HepG2 (cell line): ENCODE data around the gene METTL22. TPM values are rescaled to one million over a fixed set of nuclear protein-coding genes. Genes with fewer than 3 reads are reported as not detected.

Experiments used
- HDAC1 ChIP-seq: sonication (generic); formaldehyde crosslinking; IDR thresholded peaks from 2 replicates; pipeline ENCODE4 v1.5.1; 2020; ENCODE audit warnings: mild to moderate bottlenecking, missing genetic modification reagents
- HDAC6 ChIP-seq: fragments of 200-600 bp; sonication (generic); IDR thresholded peaks from 2 replicates; pipeline ENCODE4 v1.7.0; 2017; ENCODE audit warnings: mild to moderate bottlenecking, antibody characterized with exemption, low read length, low read depth
- IKZF4 ChIP-seq: sonication (generic); formaldehyde crosslinking; IDR thresholded peaks from 2 replicates; pipeline ENCODE4 v1.5.1; 2020; ENCODE audit warnings: borderline replicate concordance, mild to moderate bottlenecking, low read depth, missing genetic modification reagents; ENCODE audit errors: not compliant biosample characterization
- JARID2 ChIP-seq: sonication (generic); formaldehyde crosslinking; IDR thresholded peaks from 2 replicates; pipeline ENCODE4 v1.8.1; 2023; ENCODE audit warnings: missing genetic modification reagents, inconsistent platforms; ENCODE audit not compliant: insufficient replicate concordance
- JDP2 ChIP-seq: sonication (generic); formaldehyde crosslinking; IDR thresholded peaks from 2 replicates; pipeline ENCODE4 v1.8.1; 2022; ENCODE audit warnings: missing genetic modification reagents, borderline replicate concordance
- KMT2A ChIP-seq: sonication (generic); formaldehyde crosslinking; IDR thresholded peaks from 2 replicates; pipeline ENCODE4 v1.4.0; 2020; ENCODE audit warnings: missing genetic modification reagents
- MAFK ChIP-seq, 2 experiments: IDR thresholded peaks in 1 of 2; conservative IDR thresholded peaks in 1 of 2; 2 replicates each; pipeline ENCODE4 v1.6.1; 2011; ENCODE audit warnings: improper control_type of control experiment in 2 of 2, low read length in 2 of 2
- MEIS1 ChIP-seq: sonication (generic); formaldehyde crosslinking; IDR thresholded peaks from 2 replicates; pipeline ENCODE4 v1.9.0; 2021; ENCODE audit warnings: mild to moderate bottlenecking, missing genetic modification reagents, moderate library complexity, borderline replicate concordance
- MIER2 ChIP-seq: IDR thresholded peaks from 2 replicates; pipeline ENCODE4 v1.6.1; 2016; ENCODE audit warnings: missing biosample characterization, missing genetic modification reagents
- NR2F1 ChIP-seq, 2 experiments: fragments of 450-650 bp in 1 of 2; formaldehyde crosslinking in 1 of 2; IDR thresholded peaks; 2 replicates each; pipeline versions ENCODE4 v1.5.0 to v1.6.1; 2016 to 2020; ENCODE audit warnings: mild to moderate bottlenecking in 1 of 2, missing compliant biosample characterization in 1 of 2, missing genetic modification reagents in 1 of 2, moderate library complexity in 1 of 2
- NR2F2 ChIP-seq: IDR thresholded peaks from 2 replicates; pipeline ENCODE4 v1.6.1; 2012; ENCODE audit warnings: low read depth, inconsistent platforms, borderline replicate concordance
- RAD21 ChIP-seq: fragments of 450-650 bp; formaldehyde crosslinking; IDR thresholded peaks from 2 replicates; pipeline ENCODE4 v1.5.0; 2020; ENCODE audit warnings: mild to moderate bottlenecking
- RARG ChIP-seq: sonication (generic); formaldehyde crosslinking; IDR thresholded peaks from 2 replicates; pipeline ENCODE4 v1.4.0; 2020; ENCODE audit warnings: low read depth, mild to moderate bottlenecking, missing genetic modification reagents
- RFXAP ChIP-seq: sonication (generic); formaldehyde crosslinking; IDR thresholded peaks from 2 replicates; pipeline ENCODE4 v1.4.0; 2020; ENCODE audit warnings: missing genetic modification reagents, borderline replicate concordance
- SIN3B ChIP-seq: fragments of 150-350 bp; IDR thresholded peaks from 2 replicates; pipeline ENCODE4 v1.6.1; 2014; ENCODE audit warnings: low read length
- XBP1 ChIP-seq: sonication (generic); formaldehyde crosslinking; IDR thresholded peaks from 2 replicates; pipeline ENCODE4 v1.5.0; 2020; ENCODE audit warnings: missing genetic modification reagents
- XRCC5 ChIP-seq: fragments of 200-400 bp; formaldehyde crosslinking; optimal IDR thresholded peaks from 2 replicates; pipeline ENCODE3; 2017; ENCODE audit warnings: mild to moderate bottlenecking, low read length
- YY1 ChIP-seq: IDR thresholded peaks from 2 replicates; pipeline ENCODE4 v1.6.1; 2011; ENCODE audit warnings: low read length, low read depth, moderate library complexity, mild to moderate bottlenecking; ENCODE audit not compliant: insufficient read depth, insufficient replicate concordance
- ZNF10 ChIP-seq: sonication (generic); formaldehyde crosslinking; IDR thresholded peaks from 2 replicates; pipeline ENCODE4 v1.4.0; 2020; ENCODE audit warnings: mild to moderate bottlenecking, low read depth, missing genetic modification reagents, borderline replicate concordance
- ZNF207 ChIP-seq: fragments of 450-650 bp; IDR thresholded peaks from 2 replicates; pipeline ENCODE4 v1.6.1; 2016; ENCODE audit warnings: antibody characterized with exemption, borderline replicate concordance
- ZNF230 ChIP-seq: sonication (generic); formaldehyde crosslinking; IDR thresholded peaks from 2 replicates; pipeline ENCODE4 v1.4.0; 2020; ENCODE audit warnings: mild to moderate bottlenecking, missing genetic modification reagents
- ZNF446 ChIP-seq: sonication (generic); formaldehyde crosslinking; IDR thresholded peaks from 2 replicates; pipeline ENCODE4 v1.5.0; 2020; ENCODE audit warnings: mild to moderate bottlenecking, missing genetic modification reagents
- ZNF460 ChIP-seq: sonication (generic); formaldehyde crosslinking; IDR thresholded peaks from 2 replicates; pipeline ENCODE4 v1.5.1; 2020; ENCODE audit warnings: missing genetic modification reagents, mild to moderate bottlenecking, borderline replicate concordance
- ZNF558 ChIP-seq: sonication (generic); formaldehyde crosslinking; IDR thresholded peaks from 2 replicates; pipeline ENCODE4 v1.9.0; 2022; ENCODE audit warnings: mild to moderate bottlenecking, missing genetic modification reagents, borderline replicate concordance
- ZNF589 ChIP-seq: sonication (generic); formaldehyde crosslinking; conservative IDR thresholded peaks from 2 replicates; pipeline ENCODE4 v1.8.0; 2022; ENCODE audit warnings: mild to moderate bottlenecking, moderate library complexity, missing genetic modification reagents
- ZNF713 ChIP-seq: sonication (generic); formaldehyde crosslinking; IDR thresholded peaks from 2 replicates; pipeline ENCODE4 v1.4.0; 2020; ENCODE audit warnings: mild to moderate bottlenecking, missing genetic modification reagents
- polyA plus RNA-seq, 8 experiments: library from polyadenylated mRNA; depleted of rRNA in 3 of 8; stranded (reverse) in 7 of 8; unstranded in 1 of 8; fragments of >200 nt; fragmentation: Illumina TruSeq in 4 of 8; extraction: Trizol in 4 of 8; gene quantifications; 2 replicates each; pipeline versions ENCODE4 v1.2.1 to v1.2.3, GENCODE V29; 2011 to 2016; ENCODE audit warnings: low read depth in 4 of 8, missing spikeins in 1 of 8, mixed read lengths in 1 of 8; ENCODE audit not compliant: insufficient read depth in 1 of 8
- total RNA-seq, 5 experiments: library from RNA; depleted of rRNA; stranded (reverse); fragments of >200 nt; fragmentation: Illumina TruSeq; extraction: Trizol; gene quantifications; 2 replicates each; pipeline ENCODE4 v1.2.3, GENCODE V29; 2016; ENCODE audit warnings: low read depth in 1 of 5
- TF ChIP-seq, protein P1 (sequence below): sonication (generic); formaldehyde crosslinking; IDR thresholded peaks from 2 replicates; pipeline ENCODE4 v1.8.0; 2022; ENCODE audit warnings: mild to moderate bottlenecking, missing genetic modification reagents, borderline replicate concordance
- TF ChIP-seq, protein P2 (sequence below): sonication (generic); formaldehyde crosslinking; IDR thresholded peaks from 2 replicates; pipeline ENCODE4 v1.5.0; 2020; ENCODE audit warnings: mild to moderate bottlenecking, missing genetic modification reagents

Gene METTL22
- total and polyA plus RNA-seq, 2 of the 13 experiments (the other 11 are each of a cell fraction or from before 2014, with no cell fraction given), result 36.2 to 94.8 TPM

DNA sequence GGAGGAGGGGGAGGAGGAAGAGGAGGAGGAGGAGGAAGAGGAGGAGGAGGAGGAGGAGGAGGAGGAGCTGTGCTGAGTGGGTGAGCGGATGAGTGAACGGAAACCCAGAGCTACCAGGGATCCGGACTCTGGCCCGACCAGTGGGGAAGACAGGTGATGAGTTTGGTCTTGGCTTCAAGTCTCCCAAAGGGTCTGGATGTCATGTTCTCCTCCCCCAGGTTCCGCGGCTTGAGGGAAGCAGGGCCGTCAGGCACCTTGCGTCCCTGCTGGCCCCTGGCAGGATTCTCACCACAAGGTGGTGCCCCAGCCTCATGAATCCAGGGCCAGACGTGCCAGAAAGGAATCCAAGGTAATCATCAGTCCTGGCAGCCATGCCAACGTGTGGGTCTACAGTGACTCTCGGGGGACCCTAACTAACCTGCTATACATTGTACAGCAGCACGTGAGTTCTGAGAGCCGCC, 39.4 kb downstream of the METTL22 start (continued):
- TF ChIP-seq MEIS1 (CRISPR knock-in tag) (no peak; the same call in 1 of the 2 replicates), YY1 (peak; percentile 66), HDAC1 (CRISPR knock-in tag) (no peak), HDAC6 (no peak), KMT2A (no peak), ZNF207 (no peak), ZNF446 (CRISPR knock-in tag) (no peak), MAFK (conservative IDR thresholded peaks at IDR 0.05 in 1 of 2, IDR thresholded peaks at IDR 0.05 in 1 of 2; ENCODE audit: low read length in 2 of 2) (no peak), ZNF230 (no peak; the same call in 1 of the 2 replicates), ZNF460 (CRISPR knock-in tag) (no peak), JARID2 (CRISPR knock-in tag) (no peak), IKZF4 (CRISPR knock-in tag) (no peak), RFXAP (no peak), MIER2 (CRISPR knock-in tag) (no peak), RAD21 (CRISPR knock-in tag) (peak; percentile 99), JDP2 (CRISPR knock-in tag) (no peak), NR2F1 (CRISPR knock-in tag; IDR thresholded peaks at IDR 0.05) (no peak), XBP1 (CRISPR knock-in tag) (no peak), XRCC5 (peak; percentile 87), SIN3B (no peak), ZNF589 (no peak), RARG (CRISPR knock-in tag) (no peak), ZNF558 (CRISPR knock-in tag) (no peak), ZNF713 (CRISPR knock-in tag) (0 out of 2 replicates have a peak, but pooled peaks have one; percentile 61), ZNF10 (CRISPR knock-in tag) (no peak), NR2F2 (no peak)
- TF ChIP-seq, protein P1, sequence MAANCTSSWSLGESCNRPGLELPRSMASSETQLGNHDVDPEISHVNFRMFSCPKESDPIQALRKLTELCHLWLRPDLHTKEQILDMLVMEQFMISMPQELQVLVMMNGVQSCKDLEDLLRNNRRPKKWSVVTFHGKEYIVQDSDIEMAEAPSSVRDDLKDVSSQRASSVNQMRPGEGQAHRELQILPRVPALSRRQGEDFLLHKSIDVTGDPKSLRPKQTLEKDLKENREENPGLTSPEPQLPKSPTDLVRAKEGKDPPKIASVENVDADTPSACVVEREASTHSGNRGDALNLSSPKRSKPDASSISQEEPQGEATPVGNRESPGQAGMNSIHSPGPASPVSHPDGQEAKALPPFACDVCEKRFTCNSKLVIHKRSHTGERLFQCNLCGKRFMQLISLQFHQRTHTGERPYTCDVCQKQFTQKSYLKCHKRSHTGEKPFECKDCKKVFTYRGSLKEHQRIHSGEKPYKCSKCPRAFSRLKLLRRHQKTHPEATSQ (CRISPR knock-in tag), result no peak
- TF ChIP-seq, protein P2, sequence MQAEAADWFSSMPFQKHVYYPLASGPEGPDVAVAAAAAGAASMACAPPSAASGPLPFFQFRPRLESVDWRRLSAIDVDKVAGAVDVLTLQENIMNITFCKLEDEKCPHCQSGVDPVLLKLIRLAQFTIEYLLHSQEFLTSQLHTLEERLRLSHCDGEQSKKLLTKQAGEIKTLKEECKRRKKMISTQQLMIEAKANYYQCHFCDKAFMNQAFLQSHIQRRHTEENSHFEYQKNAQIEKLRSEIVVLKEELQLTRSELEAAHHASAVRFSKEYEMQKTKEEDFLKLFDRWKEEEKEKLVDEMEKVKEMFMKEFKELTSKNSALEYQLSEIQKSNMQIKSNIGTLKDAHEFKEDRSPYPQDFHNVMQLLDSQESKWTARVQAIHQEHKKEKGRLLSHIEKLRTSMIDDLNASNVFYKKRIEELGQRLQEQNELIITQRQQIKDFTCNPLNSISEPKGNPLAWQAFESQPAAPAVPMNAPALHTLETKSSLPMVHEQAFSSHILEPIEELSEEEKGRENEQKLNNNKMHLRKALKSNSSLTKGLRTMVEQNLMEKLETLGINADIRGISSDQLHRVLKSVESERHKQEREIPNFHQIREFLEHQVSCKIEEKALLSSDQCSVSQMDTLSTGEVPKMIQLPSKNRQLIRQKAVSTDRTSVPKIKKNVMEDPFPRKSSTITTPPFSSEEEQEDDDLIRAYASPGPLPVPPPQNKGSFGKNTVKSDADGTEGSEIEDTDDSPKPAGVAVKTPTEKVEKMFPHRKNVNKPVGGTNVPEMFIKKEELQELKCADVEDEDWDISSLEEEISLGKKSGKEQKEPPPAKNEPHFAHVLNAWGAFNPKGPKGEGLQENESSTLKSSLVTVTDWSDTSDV (CRISPR knock-in tag), result no peak
